Naive thymus-derived CD4-positive, alpha-beta T cell (primary cell): ENCODE measurements around the gene MBOAT2. TPM values are rescaled to one million over a fixed set of nuclear protein-coding genes. Genes with fewer than 3 reads are reported as not detected.
A peak's percentile ranks its signal among the peaks of the same experiment; 100 is the strongest.
"Not testable (repeated sequence)": the region's sequence is repeated elsewhere in the genome, so short reads cannot be mapped to it uniquely, and the experiment has no call there.

Source experiments
- ATAC-seq: fragments of 150-1000 bp; cut with Tn5 transposase; 2 replicates; pipeline ENCODE4 v1.10.0; 2021; ENCODE audit warnings: mild to moderate bottlenecking, moderate library complexity
- CTCF ChIA-PET: fragments of 350-600 bp; sonication (Branson Sonifier 250); formaldehyde crosslinking; loops from one replicate; lab custom pipeline; 2021; ENCODE audit warnings: antibody characterized with exemption; lab: Charles Lee
- POLR2A ChIA-PET: fragments of 350-600 bp; sonication (Branson Sonifier 250); formaldehyde crosslinking; loops from one replicate; lab custom pipeline; 2021; ENCODE audit warnings: antibody characterized with exemption, inconsistent platforms; lab: Charles Lee
- DNase-seq, 9 donors: peaks; one replicate each; pipeline versions ENCODE4 v3.0.0 to v3.0.0-alpha.2; 2020 to 2022; ENCODE audit warnings: mixed read lengths in 1 of 9
- H3K27ac ChIP-seq: one replicate; pipeline ENCODE4 v1.7.0; 2013; ENCODE audit warnings: mild to moderate bottlenecking, low read depth, low read length, moderate library complexity
- H3K27me3 ChIP-seq, 2 donors: one replicate each; pipeline ENCODE4 v1.7.0; 2013; ENCODE audit warnings: low read length in 2 of 2, mild to moderate bottlenecking in 2 of 2, moderate library complexity in 2 of 2; ENCODE audit not compliant: control insufficient read depth in 2 of 2, insufficient read depth in 2 of 2
- H3K36me3 ChIP-seq, 3 experiments: 1 replicate in 2 of 3; 2 replicates in 1 of 3; pipeline ENCODE4 v1.7.0; 2013; ENCODE audit warnings: low read length in 3 of 3, mild to moderate bottlenecking in 3 of 3, moderate library complexity in 1 of 3; ENCODE audit not compliant: insufficient read depth in 3 of 3, control insufficient read depth in 2 of 3
- H3K4me1 ChIP-seq, 2 donors: one replicate each; pipeline ENCODE4 v1.7.0; 2013; ENCODE audit warnings: low read length in 2 of 2, mild to moderate bottlenecking in 2 of 2, moderate library complexity in 1 of 2; ENCODE audit not compliant: control insufficient read depth in 2 of 2, insufficient read depth in 2 of 2
- H3K4me3 ChIP-seq: 2 replicates; pipeline ENCODE4 v1.7.0; 2013; ENCODE audit warnings: mild to moderate bottlenecking, low read length
- H3K9me3 ChIP-seq, 3 experiments: 1 replicate in 2 of 3; 2 replicates in 1 of 3; pipeline ENCODE4 v1.7.0; 2013; ENCODE audit warnings: low read length in 3 of 3; ENCODE audit not compliant: control insufficient read depth in 2 of 3
- H3K27ac Mint-ChIP-seq, 9 donors: one replicate each; pipeline ENCODE4 v1.8.0; 2020 to 2022; ENCODE audit warnings: mixed read lengths in 9 of 9, mild to moderate bottlenecking in 8 of 9, moderate library complexity in 5 of 9, inconsistent platforms in 2 of 9
- H3K27me3 Mint-ChIP-seq, 5 donors: one replicate each; pipeline ENCODE4 v1.8.0; 2021 to 2022; ENCODE audit warnings: mixed read lengths in 5 of 5, mild to moderate bottlenecking in 1 of 5
- H3K36me3 Mint-ChIP-seq, 5 donors: one replicate each; pipeline ENCODE4 v1.8.0; 2020 to 2022; ENCODE audit warnings: mixed read lengths in 5 of 5, mild to moderate bottlenecking in 3 of 5, inconsistent platforms in 1 of 5
- H3K4me1 Mint-ChIP-seq, 7 donors: one replicate each; pipeline ENCODE4 v1.8.0; 2020 to 2022; ENCODE audit warnings: mixed read lengths in 7 of 7, mild to moderate bottlenecking in 3 of 7, inconsistent platforms in 1 of 7
- H3K4me3 Mint-ChIP-seq, 10 donors: one replicate each; pipeline ENCODE4 v1.8.0; 2020 to 2022; ENCODE audit warnings: mild to moderate bottlenecking in 10 of 10, mixed read lengths in 10 of 10, moderate library complexity in 6 of 10, inconsistent platforms in 2 of 10
- H3K9me3 Mint-ChIP-seq, 11 donors: one replicate each; pipeline ENCODE4 v1.8.0; 2020 to 2022; ENCODE audit warnings: mixed read lengths in 11 of 11, mild to moderate bottlenecking in 4 of 11, inconsistent platforms in 1 of 11, moderate library complexity in 1 of 11
- intact Hi-C, 2 donors: fragments of 100-400 bp; cut with micrococcal nuclease; formaldehyde crosslinking; loops; one replicate each; pipeline ENCODE4 v1.15.1; 2023
- polyA plus RNA-seq, 2 donors: library from polyadenylated mRNA; unstranded; fragments of 300-500 nt; fragmentation: Illumina TruSeq; gene quantifications; one replicate each; pipeline ENCODE4 v1.2.3, GENCODE V29; 2021
- total RNA-seq, 6 experiments: library from RNA in 5 of 6; stranded (reverse) in 5 of 6; gene quantifications; 1 replicate in 5 of 6; 2 replicates in 1 of 6; pipeline ENCODE4 v1.2.3 and lab custom pipeline; 2021 to 2026

The MBOAT2 gene, protein sequence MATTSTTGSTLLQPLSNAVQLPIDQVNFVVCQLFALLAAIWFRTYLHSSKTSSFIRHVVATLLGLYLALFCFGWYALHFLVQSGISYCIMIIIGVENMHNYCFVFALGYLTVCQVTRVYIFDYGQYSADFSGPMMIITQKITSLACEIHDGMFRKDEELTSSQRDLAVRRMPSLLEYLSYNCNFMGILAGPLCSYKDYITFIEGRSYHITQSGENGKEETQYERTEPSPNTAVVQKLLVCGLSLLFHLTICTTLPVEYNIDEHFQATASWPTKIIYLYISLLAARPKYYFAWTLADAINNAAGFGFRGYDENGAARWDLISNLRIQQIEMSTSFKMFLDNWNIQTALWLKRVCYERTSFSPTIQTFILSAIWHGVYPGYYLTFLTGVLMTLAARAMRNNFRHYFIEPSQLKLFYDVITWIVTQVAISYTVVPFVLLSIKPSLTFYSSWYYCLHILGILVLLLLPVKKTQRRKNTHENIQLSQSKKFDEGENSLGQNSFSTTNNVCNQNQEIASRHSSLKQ
- total RNA-seq, result 1 to 10 TPM; 1.4 to 6.0 (median 2.3) TPM
- 1 to 10 TPM in 1 of 2 donors, under 1 TPM in 1; 0.90 to 1.4 TPM for polyA plus RNA-seq
- total RNA-seq (lab: John Stamatoyannopoulos, UW), result 0.67 reads per million

GRCh38 chr2:9003616-9004337 lies at the start of gene MBOAT2:
MBOAT2 (minus strand) TSS chr2:9003684; CDS start chr2:9003614, 70 bp downstream.
- H3K27ac ChIP-seq, result peak within 1 kb of the TSS; percentile 62
- peaks cover 0 to 6% (median 0%) of the 10 kb centered on the region in 11 donors for H3K9me3 Mint-ChIP-seq
- H3K36me3 ChIP-seq, result no peaks in the 10 kb centered on the region
- peak within 1 kb of the TSS; percentile 60 for H3K4me3 ChIP-seq
- H3K27me3 Mint-ChIP-seq, result peaks cover 0 to 18% (median 4%) of the 10 kb centered on the region in 5 donors
- peak within 1 kb of the TSS in 8 of 9 donors; percentile 56 to 86 (median 76) for H3K27ac Mint-ChIP-seq
- H3K9me3 ChIP-seq, result no peaks in the 10 kb centered on the region
- DNase-seq (peak; percentile 60 to 84 (median 71)), ATAC-seq (peak; percentile 92)
- intact Hi-C loops, result loop anchor here (1.0 to 10.0 kb wide), 6 partner anchors 166 to 629 kb away; partner anchors contain the start of genes KIDINS220 (in 2 of the 2), ASAP2 (in 1 of the 2), CPSF3 (in 1 of the 2) and ID2 (in 1 of the 2)
- peaks cover 0 to 3% (median 0%) of the 10 kb centered on the region in 5 donors for H3K36me3 Mint-ChIP-seq
- ChIA-PET POLR2A (interaction anchor here (1.0 kb wide), 1 partner anchor 14 kb away, joined by 4 read pairs; no protein-coding TSS in a partner anchor), CTCF (no interaction called here)
- peaks cover 0 to 3% of the 10 kb centered on the region in 2 donors for H3K4me1 ChIP-seq
- peaks cover 13 to 25% (median 22%) of the 10 kb centered on the region in 7 donors for H3K4me1 Mint-ChIP-seq
- H3K4me3 Mint-ChIP-seq, result peak within 1 kb of the TSS; percentile 77 to 92 (median 86)
- H3K27me3 ChIP-seq, result peaks cover 0 to 3% of the 10 kb centered on the region in 2 donors

- Histone ChIP-seq H3K27me3 (no peaks in the 10 kb centered on the region), H3K4me1 (no peaks in the 10 kb centered on the region), H3K9me3 (no peaks in the 10 kb centered on the region), H3K27ac (no peak overlapping the region), H3K4me3 (no peak overlapping the region), H3K36me3 (no peaks in the 10 kb centered on the region)
- peaks cover 0 to 2% (median 0%) of the 10 kb centered on the region in 5 donors for H3K36me3 Mint-ChIP-seq
- H3K27ac Mint-ChIP-seq, result no peak overlapping the region
- H3K4me1 Mint-ChIP-seq, result peaks cover 6 to 16% (median 11%) of the 10 kb centered on the region in 7 donors
- ATAC-seq, result peak; percentile 27
- peaks cover 0 to 16% (median 5%) of the 10 kb centered on the region in 5 donors for H3K27me3 Mint-ChIP-seq
- intact Hi-C loops, result no loop called here
- peaks cover 0 to 5% (median 2%) of the 10 kb centered on the region in 11 donors for H3K9me3 Mint-ChIP-seq
- ChIA-PET CTCF (interaction anchor here (0.6 kb wide), 1 partner anchor 25 kb away, joined by 3 read pairs; no protein-coding TSS in a partner anchor), POLR2A (interaction anchor here (1.2 kb wide), 1 partner anchor 11 kb away, joined by 3 read pairs; no protein-coding TSS in a partner anchor)
- no peak overlapping the region for H3K4me3 Mint-ChIP-seq
- DNase-seq, result no peak
These were observed 49.5 kb upstream of the MBOAT2 start for GRCh38 chr2:9052821-9053533.

GRCh38 chr2:9051451-9051850 lies 48.0 kb upstream of the MBOAT2 start:
- ATAC-seq, DNase-seq, H3K9me3 ChIP-seq, H3K36me3 Mint-ChIP-seq, H3K36me3 ChIP-seq, H3K27ac ChIP-seq, H3K9me3 Mint-ChIP-seq, H3K4me1 ChIP-seq, POLR2A ChIA-PET, CTCF ChIA-PET, H3K4me3 ChIP-seq, intact Hi-C loops, H3K27ac Mint-ChIP-seq, H3K27me3 ChIP-seq, H3K4me3 Mint-ChIP-seq: not testable (repeated sequence)
- peaks cover 0 to 16% (median 0%) of the 10 kb centered on the region in 5 donors for H3K27me3 Mint-ChIP-seq
- peaks cover 6 to 16% (median 11%) of the 10 kb centered on the region in 7 donors for H3K4me1 Mint-ChIP-seq

GRCh38 chr2:9050122-9050809 lies 46.8 kb upstream of the MBOAT2 start:
- Histone ChIP-seq H3K9me3 (no peaks in the 10 kb centered on the region), H3K27ac (no peak overlapping the region), H3K4me1 (no peaks in the 10 kb centered on the region), H3K36me3 (no peaks in the 10 kb centered on the region), H3K4me3 (no peak overlapping the region), H3K27me3 (no peaks in the 10 kb centered on the region)
- Mint-ChIP-seq H3K27me3 (peaks cover 0 to 13% (median 0%) of the 10 kb centered on the region in 5 donors), H3K36me3 (no peaks in the 10 kb centered on the region), H3K4me1 (peaks cover 3 to 10% (median 6%) of the 10 kb centered on the region in 7 donors), H3K4me3 (no peak overlapping the region), H3K27ac (no peak overlapping the region), H3K9me3 (peaks cover 0 to 2% (median 0%) of the 10 kb centered on the region in 11 donors)
- POLR2A ChIA-PET, result no interaction called here
- ATAC-seq (peak; percentile 65), DNase-seq (no peak)
- CTCF ChIA-PET, result no interaction called here
- intact Hi-C loops, result no loop called here

DNA sequence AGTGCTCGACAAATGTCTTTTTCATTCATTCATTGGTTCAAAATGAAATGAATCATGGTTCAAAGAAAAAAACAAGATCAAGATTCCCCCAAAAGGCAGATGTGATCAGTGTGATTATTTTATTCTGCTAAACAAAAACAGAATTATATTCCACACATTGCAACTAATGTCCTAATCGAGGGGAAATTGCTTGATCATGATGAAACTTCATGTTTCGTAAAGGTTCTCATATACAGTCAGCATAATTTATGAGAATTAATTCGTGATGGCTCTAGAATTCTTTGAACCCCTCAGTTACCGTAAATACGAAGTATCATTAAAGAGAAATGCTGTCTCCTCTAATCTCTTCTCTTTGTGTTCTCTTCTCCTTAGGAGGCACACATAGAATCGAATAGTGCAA lies 42.1 kb upstream of the MBOAT2 start:
- ChIA-PET POLR2A (no interaction called here), CTCF (no interaction called here)
- H3K27ac ChIP-seq, result no peak overlapping the region
- intact Hi-C loops, result no loop called here
- H3K27me3 Mint-ChIP-seq, result peaks cover 0 to 7% (median 4%) of the 10 kb centered on the region in 5 donors
- H3K36me3 ChIP-seq, result no peaks in the 10 kb centered on the region
- no peaks in the 10 kb centered on the region for H3K36me3 Mint-ChIP-seq
- no peak overlapping the region for H3K4me3 Mint-ChIP-seq
- H3K9me3 Mint-ChIP-seq, result peaks cover 0 to 9% (median 0%) of the 10 kb centered on the region in 11 donors
- no peaks in the 10 kb centered on the region for H3K4me1 ChIP-seq
- H3K27ac Mint-ChIP-seq, result no peak overlapping the region
- ATAC-seq, result peak; percentile 48
- no peaks in the 10 kb centered on the region for H3K9me3 ChIP-seq
- H3K4me3 ChIP-seq, result no peak overlapping the region
- DNase-seq, result no peak
- no peaks in the 10 kb centered on the region for H3K4me1 Mint-ChIP-seq
- H3K27me3 ChIP-seq, result no peaks in the 10 kb centered on the region
